Endothelial cell of umbilical vein (primary cell): ENCODE data around the gene PGBD5. TPM values are rescaled to one million over a fixed set of nuclear protein-coding genes. Genes with fewer than 3 reads are reported as not detected.

Experiments
- BruUV-seq: library from RNA; stranded (reverse); fragments of 400-500 nt; replicated peaks from 2 replicates; lab custom pipeline; 2021; lab: Mats Ljungman, UMichigan
- CTCF ChIA-PET: fragments of 300-600, 350-600 bp; sonication (Branson Sonifier 250); formaldehyde crosslinking; loops from one replicate; lab custom pipeline; 2021; ENCODE audit warnings: antibody characterized with exemption, inconsistent platforms; lab: Charles Lee
- POLR2A ChIA-PET: fragments of 300-600, 350-600 bp; sonication (Branson Sonifier 250); formaldehyde crosslinking; loops from one replicate; lab custom pipeline; 2021; ENCODE audit warnings: antibody characterized with exemption, inconsistent platforms; lab: Charles Lee
- DNase-seq: peaks from one replicate; pipeline ENCODE4 v3.0.0-alpha.2; 2011; ENCODE audit warnings: low read depth, low spot score
- FAIRE-seq: peaks from 2 replicates; lab custom pipeline; 2011; peaks lifted over from hg19 to GRCh38; lab: Jason Lieb, UNC
- H2AFZ ChIP-seq: 2 replicates; pipeline ENCODE4 v1.6.0; 2012; ENCODE audit warnings: low read depth, low read length, control low read depth, inconsistent platforms
- H3K27ac ChIP-seq: 2 replicates; pipeline ENCODE4 v1.5.1; 2011; ENCODE audit warnings: low read depth, mild to moderate bottlenecking, control low read depth, low read length, moderate library complexity; ENCODE audit not compliant: insufficient read depth
- H3K27me3 ChIP-seq, 2 experiments: 2 replicates each; pipeline versions ENCODE4 v1.6.0 to v1.6.1; 2011; ENCODE audit warnings: low read length in 2 of 2, mixed read lengths in 1 of 2; ENCODE audit not compliant: control insufficient read depth in 2 of 2, insufficient read depth in 2 of 2
- H3K36me3 ChIP-seq, 2 experiments: 2 replicates in 1 of 2; 3 replicates in 1 of 2; pipeline ENCODE4 v1.5.1; 2011; ENCODE audit warnings: low read length in 2 of 2, mild to moderate bottlenecking in 1 of 2, moderate library complexity in 1 of 2; ENCODE audit not compliant: control insufficient read depth in 2 of 2, insufficient read depth in 2 of 2; ENCODE audit errors: extremely low read depth in 1 of 2
- H3K4me1 ChIP-seq: 3 replicates; pipeline ENCODE4 v1.5.1; 2011; ENCODE audit warnings: mild to moderate bottlenecking, low read length; ENCODE audit not compliant: control insufficient read depth, insufficient read depth; ENCODE audit errors: extremely low read depth
- H3K4me2 ChIP-seq: 2 replicates; pipeline ENCODE4 v1.6.1; 2011; ENCODE audit warnings: low read length, control low read depth, mixed read lengths; ENCODE audit not compliant: insufficient read depth
- H3K4me3 ChIP-seq, 3 experiments: fragments of 200-600 bp in 1 of 3; sonication (generic), shearing (Covaris generic) in 1 of 3; replicated peaks in 1 of 3; 2 replicates each; pipeline ENCODE4 v1.5.1; 2011 to 2016; ENCODE audit warnings: control low read depth in 3 of 3, low read length in 3 of 3, mild to moderate bottlenecking in 2 of 3, inconsistent platforms in 1 of 3, low read depth in 1 of 3, moderate library complexity in 1 of 3; ENCODE audit not compliant: insufficient read depth in 1 of 3
- H3K79me2 ChIP-seq: 2 replicates; pipeline ENCODE4 v1.6.0; 2012; ENCODE audit warnings: low read length, inconsistent platforms; ENCODE audit not compliant: control insufficient read depth, insufficient read depth
- H3K9ac ChIP-seq: replicated peaks from 2 replicates; pipeline ENCODE3; 2011; ENCODE audit warnings: low read length, control low read depth; ENCODE audit not compliant: insufficient read depth; ENCODE audit errors: extremely low read depth
- H3K9me1 ChIP-seq: replicated peaks from 3 replicates; pipeline ENCODE4 v1.6.0; 2011; ENCODE audit warnings: mild to moderate bottlenecking, low read length; ENCODE audit not compliant: control insufficient read depth, insufficient read depth; ENCODE audit errors: extremely low read depth
- H3K9me3 ChIP-seq: replicated peaks from 2 replicates; pipeline ENCODE4 v1.5.1; 2012; ENCODE audit warnings: low read length, inconsistent platforms; ENCODE audit not compliant: control insufficient read depth, insufficient read depth
- H4K20me1 ChIP-seq: replicated peaks from 2 replicates; pipeline ENCODE3; 2011; ENCODE audit warnings: mild to moderate bottlenecking, low read length; ENCODE audit not compliant: control insufficient read depth, insufficient read depth; ENCODE audit errors: extremely low read depth
- EZH2 ChIP-seq: IDR thresholded peaks from 2 replicates; pipeline ENCODE4 v1.6.1; 2012; ENCODE audit warnings: borderline replicate concordance, low read depth, mild to moderate bottlenecking, moderate library complexity, low read length, inconsistent platforms; ENCODE audit not compliant: severe bottlenecking
- FOS ChIP-seq: IDR thresholded peaks from 2 replicates; pipeline ENCODE4 v1.6.1; 2011; ENCODE audit warnings: mild to moderate bottlenecking, low read length, moderate library complexity, borderline replicate concordance; ENCODE audit not compliant: insufficient read depth
- GATA2 ChIP-seq: IDR thresholded peaks from 2 replicates; pipeline ENCODE4 v1.7.0; 2011; ENCODE audit warnings: low read depth, mild to moderate bottlenecking, moderate library complexity, mixed read lengths, low read length; ENCODE audit not compliant: insufficient read length, insufficient read depth
- JUN ChIP-seq: IDR thresholded peaks from 2 replicates; pipeline ENCODE4 v1.6.1; 2011; ENCODE audit warnings: borderline replicate concordance, low read depth; ENCODE audit not compliant: insufficient read length, insufficient read depth
- MYC ChIP-seq: IDR thresholded peaks from one replicate; pipeline ENCODE4 v1.6.1; 2011; ENCODE audit warnings: mild to moderate bottlenecking, low read depth, low read length
- POLR2A ChIP-seq: IDR thresholded peaks from 2 replicates; pipeline ENCODE4 v1.6.1; 2012; ENCODE audit warnings: low read depth, mild to moderate bottlenecking, control low read depth, low read length
- POLR2AphosphoS5 ChIP-seq: IDR thresholded peaks from 2 replicates; pipeline ENCODE4 v1.6.1; 2012; ENCODE audit warnings: low read depth, mild to moderate bottlenecking, control low read depth, low read length, moderate library complexity; ENCODE audit not compliant: insufficient read depth
- dilution Hi-C: fragments of 300-500 bp; cut with MboI; formaldehyde crosslinking; loops from one replicate; pipeline ENCODE4 v1.15.0; 2019; ENCODE audit warnings: low sequenced_read_pairs; ENCODE audit not compliant: extremely low pct_ligation_motif_present
- intact Hi-C: fragments of 100-400 bp; cut with micrococcal nuclease; formaldehyde crosslinking; loops from one replicate; pipeline ENCODE4 v1.10.0; 2022
- polyA plus RNA-seq, 4 experiments: library from polyadenylated mRNA; depleted of rRNA in 3 of 4; stranded (reverse) in 3 of 4; unstranded in 1 of 4; fragments of >200 nt; gene quantifications; 2 replicates each; pipeline versions ENCODE4 v1.2.1 to v1.2.3, GENCODE V29; 2011 to 2012; ENCODE audit warnings: missing spikeins in 1 of 4
- total RNA-seq: library from RNA; stranded (reverse); gene quantifications from 2 replicates; pipeline ENCODE4 v1.2.3, GENCODE V29; 2021
- TF ChIP-seq, protein P1 (sequence below): IDR thresholded peaks from 2 replicates; pipeline ENCODE4 v1.6.1; 2011; ENCODE audit not compliant: insufficient read depth, insufficient read length
- TF ChIP-seq, protein P2 (sequence below), 2 donors: IDR thresholded peaks; 1 replicate in 1 of 2; 2 replicates in 1 of 2; pipeline ENCODE4 v1.5.1; 2011; ENCODE audit warnings: low read length in 2 of 2, mild to moderate bottlenecking in 2 of 2, moderate library complexity in 2 of 2, control low read depth in 1 of 2, inconsistent platforms in 1 of 2, low read depth in 1 of 2; ENCODE audit not compliant: insufficient read depth in 1 of 2; ENCODE audit errors: extremely low read depth in 1 of 2

Gene PGBD5
- total and polyA plus RNA-seq, 2 donors (not counting 3 experiments of a cell fraction or from before 2014, with no cell fraction given), result 0.03 TPM; not detected in 1

DNA sequence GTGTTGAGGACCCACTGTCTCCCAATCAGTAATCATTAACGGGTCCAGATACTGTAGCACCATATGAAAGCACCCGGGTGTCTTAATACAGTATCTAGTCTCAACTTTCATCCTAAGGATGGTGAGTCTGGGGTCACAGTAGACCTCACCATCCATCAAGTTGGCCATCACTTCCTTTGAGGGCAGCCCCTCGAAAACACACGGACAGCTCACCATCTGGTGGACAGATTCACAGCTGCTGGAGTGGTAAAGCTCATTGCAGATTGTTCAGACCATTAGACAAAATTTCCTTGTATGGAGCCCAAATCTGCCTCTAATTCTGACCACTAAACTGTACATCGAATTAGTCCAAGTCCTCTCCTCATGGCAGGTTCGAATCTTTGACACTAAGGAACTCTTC, 123.1 kb downstream of the PGBD5 start:
- no peak overlapping the region for H3K9ac ChIP-seq
- H3K79me2 ChIP-seq, result no peaks in the 10 kb centered on the region
- H3K27ac ChIP-seq, result no peak overlapping the region
- H4K20me1 ChIP-seq, result no peaks in the 10 kb centered on the region
- DNase-seq (no peak), FAIRE-seq (no peak)
- CTCF ChIA-PET, result interaction anchor here (1.6 kb wide), 1 partner anchor 587 kb away, joined by 4 read pairs; no protein-coding TSS in a partner anchor
- TF ChIP-seq POLR2AphosphoS5 (no peak), POLR2A (no peak), EZH2 (no peak), FOS (no peak), MYC (no peak), JUN (no peak), GATA2 (no peak)
- TF ChIP-seq, protein P1, sequence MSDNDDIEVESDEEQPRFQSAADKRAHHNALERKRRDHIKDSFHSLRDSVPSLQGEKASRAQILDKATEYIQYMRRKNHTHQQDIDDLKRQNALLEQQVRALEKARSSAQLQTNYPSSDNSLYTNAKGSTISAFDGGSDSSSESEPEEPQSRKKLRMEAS, result no peak
- TF ChIP-seq, protein P2, sequence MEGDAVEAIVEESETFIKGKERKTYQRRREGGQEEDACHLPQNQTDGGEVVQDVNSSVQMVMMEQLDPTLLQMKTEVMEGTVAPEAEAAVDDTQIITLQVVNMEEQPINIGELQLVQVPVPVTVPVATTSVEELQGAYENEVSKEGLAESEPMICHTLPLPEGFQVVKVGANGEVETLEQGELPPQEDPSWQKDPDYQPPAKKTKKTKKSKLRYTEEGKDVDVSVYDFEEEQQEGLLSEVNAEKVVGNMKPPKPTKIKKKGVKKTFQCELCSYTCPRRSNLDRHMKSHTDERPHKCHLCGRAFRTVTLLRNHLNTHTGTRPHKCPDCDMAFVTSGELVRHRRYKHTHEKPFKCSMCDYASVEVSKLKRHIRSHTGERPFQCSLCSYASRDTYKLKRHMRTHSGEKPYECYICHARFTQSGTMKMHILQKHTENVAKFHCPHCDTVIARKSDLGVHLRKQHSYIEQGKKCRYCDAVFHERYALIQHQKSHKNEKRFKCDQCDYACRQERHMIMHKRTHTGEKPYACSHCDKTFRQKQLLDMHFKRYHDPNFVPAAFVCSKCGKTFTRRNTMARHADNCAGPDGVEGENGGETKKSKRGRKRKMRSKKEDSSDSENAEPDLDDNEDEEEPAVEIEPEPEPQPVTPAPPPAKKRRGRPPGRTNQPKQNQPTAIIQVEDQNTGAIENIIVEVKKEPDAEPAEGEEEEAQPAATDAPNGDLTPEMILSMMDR (IDR thresholded peaks at IDR 0.05; ENCODE audit: extremely low read depth in 1 of 2, insufficient read depth in 1 of 2, low read depth in 1 of 2, low read length in 2 of 2), result no peak
- peaks cover 4% of the 10 kb centered on the region for H3K4me1 ChIP-seq
- no peaks in the 10 kb centered on the region for H3K9me3 ChIP-seq
- H3K27me3 ChIP-seq, result peaks cover 0 to 3% of the 10 kb centered on the region in 2 experiments
- no TSS peak for BruUV-seq
- POLR2A ChIA-PET, result no interaction called here
- no peaks in the 10 kb centered on the region for H3K9me1 ChIP-seq
- intact Hi-C loops (no loop called here), dilution Hi-C loops (no loop called here)
- no peak overlapping the region for H2AFZ ChIP-seq
- H3K4me3 ChIP-seq, result no peak overlapping the region
- H3K4me2 ChIP-seq, result no peak overlapping the region
- no peaks in the 10 kb centered on the region for H3K36me3 ChIP-seq
